ENCODE data around the gene FARS2.

- no peak for TF ChIP-seq ESRRA (CRISPR knock-in tag; IDR thresholded peaks at IDR 0.05; ENCODE audit: borderline replicate concordance)
- no peak for TF ChIP-seq ATF6 (CRISPR knock-in tag; IDR thresholded peaks at IDR 0.05)
- no peak for TF ChIP-seq ZNF317 (CRISPR knock-in tag; IDR thresholded peaks at IDR 0.05; ENCODE audit: borderline replicate concordance, low read depth)
- TF ChIP-seq CTCF (IDR thresholded peaks at IDR 0.05): no peak
These were observed 23.0 kb upstream of the FARS2 start for GRCh38 chr6:5238336-5238735.

Data from WTC11 (cell line).